A549 treated with ZK216348 at 1 μM for 4 hours (cell line): ENCODE results near the gene CFAP20DC. TPM values are rescaled to one million over a fixed set of nuclear protein-coding genes. Genes with fewer than 3 reads are reported as not detected.

Experiments
- total RNA-seq: library from RNA; stranded (reverse); fragments of 200-300 nt; extraction: Qiagen RNA extraction; gene quantifications from 5 replicates; pipeline ENCODE4 v1.2.3, GENCODE V29; 2022; ENCODE audit warnings: low read depth

The CFAP20DC gene
- total RNA-seq = 1.8 to 3.2 TPM (median 2.4 TPM) in 5 replicates

GRCh38 chr3:59049671-59050331 lies at the start of gene CFAP20DC:
Gene CFAP20DC, minus strand, starts transcription at chr3:59050025. Its CDS starts 394 bp downstream, at chr3:59049631.

